ENCODE results near the gene GCK. TPM values are rescaled to one million over a fixed set of nuclear protein-coding genes. Genes with fewer than 3 reads are reported as not detected.
A peak's percentile ranks its signal among the peaks of the same experiment; 100 is the strongest.

Gene GCK
- total RNA-seq, 2 donors from 2014 or later: 0.91 to 2.7 TPM

DNA sequence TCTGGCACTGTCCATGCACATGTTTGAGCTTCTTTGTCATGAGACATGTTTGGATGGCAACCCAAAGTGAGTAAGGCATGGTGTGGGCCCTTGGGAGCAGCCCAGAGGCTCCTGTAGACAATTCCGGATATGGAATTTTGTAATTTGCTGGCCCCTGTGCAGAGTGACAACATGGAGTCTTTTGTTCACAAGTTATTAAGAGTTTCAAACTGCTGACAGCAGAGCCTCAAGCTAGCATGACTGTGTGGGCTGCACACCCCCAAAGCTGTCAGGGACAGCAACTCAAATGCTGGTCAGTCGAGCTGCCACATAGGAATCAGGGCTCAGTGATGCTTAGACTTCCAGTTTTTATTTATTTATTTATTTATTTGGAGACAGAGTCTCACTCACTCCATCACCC, 41.1 kb downstream of the GCK start:
- no peaks in the 10 kb centered on the region for H3K4me1 ChIP-seq (replicated peaks)
- no peaks in the 10 kb centered on the region for H3K27me3 ChIP-seq (replicated peaks; ENCODE audit: insufficient read depth)
- no peaks in the 10 kb centered on the region for H3K9me3 ChIP-seq
- 88% methylated on average over 2 of the region's 2 CpGs for WGBS
- H3K4me3 ChIP-seq: no peak overlapping the region
- intact Hi-C loops (cut with DNase I): no loop called here
- TF ChIP-seq, protein P1, sequence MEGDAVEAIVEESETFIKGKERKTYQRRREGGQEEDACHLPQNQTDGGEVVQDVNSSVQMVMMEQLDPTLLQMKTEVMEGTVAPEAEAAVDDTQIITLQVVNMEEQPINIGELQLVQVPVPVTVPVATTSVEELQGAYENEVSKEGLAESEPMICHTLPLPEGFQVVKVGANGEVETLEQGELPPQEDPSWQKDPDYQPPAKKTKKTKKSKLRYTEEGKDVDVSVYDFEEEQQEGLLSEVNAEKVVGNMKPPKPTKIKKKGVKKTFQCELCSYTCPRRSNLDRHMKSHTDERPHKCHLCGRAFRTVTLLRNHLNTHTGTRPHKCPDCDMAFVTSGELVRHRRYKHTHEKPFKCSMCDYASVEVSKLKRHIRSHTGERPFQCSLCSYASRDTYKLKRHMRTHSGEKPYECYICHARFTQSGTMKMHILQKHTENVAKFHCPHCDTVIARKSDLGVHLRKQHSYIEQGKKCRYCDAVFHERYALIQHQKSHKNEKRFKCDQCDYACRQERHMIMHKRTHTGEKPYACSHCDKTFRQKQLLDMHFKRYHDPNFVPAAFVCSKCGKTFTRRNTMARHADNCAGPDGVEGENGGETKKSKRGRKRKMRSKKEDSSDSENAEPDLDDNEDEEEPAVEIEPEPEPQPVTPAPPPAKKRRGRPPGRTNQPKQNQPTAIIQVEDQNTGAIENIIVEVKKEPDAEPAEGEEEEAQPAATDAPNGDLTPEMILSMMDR (IDR thresholded peaks at IDR 0.05): no peak
- no peak for TF ChIP-seq POLR2A (IDR thresholded peaks at IDR 0.05)
- no peak overlapping the region for H3K27ac ChIP-seq
- no peak for DNase-seq (ENCODE audit: low spot score)
- H3K36me3 ChIP-seq: no peaks in the 10 kb centered on the region

DNA sequence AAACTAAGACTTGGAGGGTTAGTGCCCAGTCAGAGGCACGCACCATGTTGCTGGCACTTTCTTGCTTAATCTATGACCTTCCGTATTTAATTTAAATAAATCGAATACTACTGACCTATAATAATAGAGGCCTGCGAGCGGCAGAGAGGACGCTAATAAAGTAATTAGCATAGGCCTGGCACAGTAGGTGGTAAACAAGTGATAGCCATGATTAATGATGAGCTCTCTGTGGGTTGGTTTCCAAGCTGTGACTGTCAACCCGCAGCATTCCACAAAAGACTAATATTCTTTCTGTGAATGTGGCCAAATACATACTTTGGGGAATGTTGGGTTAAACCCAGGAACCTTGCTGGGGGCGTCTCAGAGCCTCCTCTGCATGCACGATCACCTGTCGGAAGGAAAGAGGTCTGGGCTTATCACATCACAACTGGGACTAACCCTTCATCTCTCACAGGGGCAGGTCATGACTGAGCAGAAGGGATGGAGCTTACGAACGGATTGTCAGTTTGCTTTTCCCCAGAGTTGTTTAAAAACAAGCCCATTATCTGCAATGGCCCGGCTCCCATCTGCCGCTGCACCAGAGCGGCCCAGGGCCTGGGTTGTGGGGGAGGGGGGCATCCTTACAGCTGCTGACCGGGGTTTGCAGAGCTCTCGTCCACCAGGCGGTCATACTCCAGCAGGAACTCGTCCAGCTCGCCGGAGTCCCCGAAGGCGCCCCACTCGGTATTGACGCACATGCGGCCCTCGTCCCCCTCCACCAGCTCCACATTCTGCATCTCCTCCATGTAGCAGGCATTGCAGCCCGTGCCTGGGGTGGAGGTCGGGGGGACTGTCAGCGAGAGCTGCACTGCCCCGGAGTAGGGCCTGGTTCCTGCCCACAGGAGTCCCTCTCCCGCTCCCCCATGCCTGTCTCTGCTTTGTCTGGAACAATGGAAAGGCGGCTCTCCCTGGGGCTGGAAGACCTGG, 41.9 kb downstream of the GCK start:
- no peaks in the 10 kb centered on the region for H3K9me3 ChIP-seq
- TF ChIP-seq POLR2AphosphoS5 (IDR thresholded peaks at IDR 0.05): no peak
- TF ChIP-seq, protein P1 (IDR thresholded peaks at IDR 0.05): no peak
- no peak for TF ChIP-seq POLR2A (IDR thresholded peaks at IDR 0.05)
- no peaks in the 10 kb centered on the region for H3K27me3 ChIP-seq (replicated peaks; ENCODE audit: insufficient read depth)
- intact Hi-C loops (cut with DNase I): no loop called here
- WGBS: 74% methylated on average over 33 of the region's 33 CpGs
- DNase-seq (ENCODE audit: low spot score): no peak
- H3K4me1 ChIP-seq (replicated peaks): no peaks in the 10 kb centered on the region
- H3K36me3 ChIP-seq: no peaks in the 10 kb centered on the region
- no peak overlapping the region for H3K4me3 ChIP-seq
- no peak overlapping the region for H3K27ac ChIP-seq

DNA sequence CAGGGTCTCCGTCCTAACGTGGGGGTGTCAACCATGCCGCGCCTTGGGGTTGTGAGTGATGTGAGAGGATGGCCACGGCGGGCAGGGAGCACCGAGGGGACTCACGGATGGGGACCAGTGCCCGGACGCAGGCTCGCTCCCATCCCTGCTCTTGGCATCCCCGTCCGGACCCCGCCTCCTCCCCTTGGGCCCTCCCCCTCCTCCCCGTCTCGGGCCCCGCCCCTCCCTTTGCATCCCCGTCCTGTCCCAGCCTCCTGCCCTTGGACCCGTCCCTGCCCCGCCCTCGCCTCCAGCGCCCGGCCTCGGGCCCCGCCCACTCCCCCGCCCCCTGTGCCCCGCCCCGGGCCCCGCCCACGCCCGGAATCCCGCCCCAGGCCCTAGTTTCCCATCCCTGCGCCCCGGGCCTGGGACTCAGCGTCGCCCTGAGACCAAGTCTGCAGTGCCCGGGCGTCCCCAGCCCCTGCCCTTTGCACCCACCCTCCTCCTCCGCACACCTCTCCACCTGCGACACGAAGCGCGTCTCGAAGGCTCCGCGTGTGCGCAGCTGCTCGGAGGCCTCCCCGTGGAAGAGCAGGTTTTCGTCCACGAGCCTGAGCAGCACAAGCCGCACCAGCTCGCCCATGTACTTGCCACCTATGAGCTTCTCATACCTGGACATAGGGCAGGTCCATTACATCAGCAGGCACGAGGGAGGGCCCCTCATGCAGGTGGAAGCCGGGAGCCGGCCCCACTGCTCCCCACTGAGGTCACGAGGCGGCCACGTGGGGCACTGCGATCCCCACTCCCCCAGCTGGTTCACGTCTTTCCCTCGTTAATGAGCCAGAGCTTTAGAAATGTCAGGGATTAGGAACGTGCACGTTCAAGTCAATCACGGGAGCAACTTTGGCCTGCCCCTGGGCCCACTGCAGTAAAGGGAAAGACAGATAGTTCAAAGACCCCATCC, 43.0 kb downstream of the GCK start:
- Histone ChIP-seq H3K36me3 (no peaks in the 10 kb centered on the region), H3K9me3 (no peaks in the 10 kb centered on the region), H3K4me3 (peak overlapping the region; percentile 11 to 28), H3K27ac (no peak overlapping the region), H3K27me3 (replicated peaks; ENCODE audit: insufficient read depth) (no peaks in the 10 kb centered on the region), H3K4me1 (replicated peaks) (no peaks in the 10 kb centered on the region)
- 16% methylated on average over 52 of the region's 65 CpGs for whole genome bisulfite sequencing
- intact Hi-C loops (cut with DNase I): no loop called here
- TF ChIP-seq POLR2AphosphoS5 (IDR thresholded peaks at IDR 0.05) (no peak), POLR2A (IDR thresholded peaks at IDR 0.05) (no peak)
- TF ChIP-seq, protein P1 (IDR thresholded peaks at IDR 0.05): no peak
- peak; percentile 56 for DNase-seq (ENCODE audit: low spot score)

DNA sequence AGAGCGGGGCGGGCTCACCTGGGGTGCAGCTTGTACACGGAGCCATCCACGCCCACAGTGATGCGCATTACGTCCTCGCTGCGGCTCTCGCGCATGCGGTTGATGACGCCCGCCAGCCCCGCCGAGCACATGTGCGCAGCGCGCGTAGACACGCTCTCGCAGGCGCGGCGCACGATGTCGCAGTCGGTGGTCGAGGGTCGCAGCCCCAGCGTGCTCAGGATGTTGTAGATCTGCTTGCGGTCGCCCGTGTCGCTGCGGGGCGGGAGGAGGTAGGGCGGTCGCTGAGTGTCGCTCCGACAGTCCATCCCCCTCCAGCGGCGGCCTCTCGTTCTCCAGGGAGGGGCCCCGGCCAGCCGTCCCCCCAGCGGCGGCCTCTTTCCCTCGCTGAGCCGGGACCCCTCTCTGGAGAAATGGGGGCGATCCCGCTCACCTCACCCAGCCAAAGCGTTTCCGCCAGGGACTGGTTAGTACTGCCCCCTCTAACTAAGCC, 43.7 kb downstream of the GCK start:
- Histone ChIP-seq H3K4me3 (peak overlapping the region; percentile 11 to 28), H3K36me3 (no peaks in the 10 kb centered on the region), H3K4me1 (replicated peaks) (no peaks in the 10 kb centered on the region), H3K27me3 (replicated peaks; ENCODE audit: insufficient read depth) (no peaks in the 10 kb centered on the region), H3K9me3 (no peaks in the 10 kb centered on the region), H3K27ac (no peak overlapping the region)
- WGBS: 20% methylated on average over 50 of the region's 53 CpGs
- TF ChIP-seq POLR2A (IDR thresholded peaks at IDR 0.05): no peak
- TF ChIP-seq POLR2AphosphoS5 (IDR thresholded peaks at IDR 0.05): no peak
- TF ChIP-seq, protein P1 (IDR thresholded peaks at IDR 0.05): no peak
- intact Hi-C loops (cut with DNase I): no loop called here
- no peak for DNase-seq (ENCODE audit: low spot score)
